ENCODE measurements around the gene CDH13. TPM values are rescaled to one million over a fixed set of nuclear protein-coding genes. Genes with fewer than 3 reads are reported as not detected.

Gene CDH13
- not detected for total RNA-seq

DNA sequence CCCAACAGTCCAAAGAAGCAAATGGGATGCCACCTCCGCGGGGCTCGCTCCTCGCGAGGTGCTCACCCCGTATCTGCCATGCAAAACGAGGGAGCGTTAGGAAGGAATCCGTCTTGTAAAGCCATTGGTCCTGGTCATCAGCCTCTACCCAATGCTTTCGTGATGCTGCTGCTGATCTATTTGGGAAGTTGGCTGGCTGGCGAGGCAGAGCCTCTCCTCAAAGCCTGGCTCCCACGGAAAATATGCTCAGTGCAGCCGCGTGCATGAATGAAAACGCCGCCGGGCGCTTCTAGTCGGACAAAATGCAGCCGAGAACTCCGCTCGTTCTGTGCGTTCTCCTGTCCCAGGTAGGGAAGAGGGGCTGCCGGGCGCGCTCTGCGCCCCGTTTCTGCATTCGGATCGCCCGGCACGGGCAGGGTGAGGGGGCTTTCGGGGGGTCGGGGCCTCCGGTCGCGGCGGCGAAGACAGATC, at the start of gene CDH13:
Gene CDH13 (plus strand): TSS at position 179 of the 471 bp plus-strand sequence.
- Mint-ChIP-seq H3K27me3 (peaks cover 72% of the 10 kb centered on the region), H3K4me1 (no peaks in the 10 kb centered on the region), H3K36me3 (no peaks in the 10 kb centered on the region), H3K4me3 (no peak within 1 kb of the TSS), H3K27ac (no peak within 1 kb of the TSS), H3K9me3 (ENCODE audit: low read depth) (no peaks in the 10 kb centered on the region)
- CTCF ChIA-PET = no interaction called here
- ATAC-seq (no peak), DNase-seq (no peak)

DNA sequence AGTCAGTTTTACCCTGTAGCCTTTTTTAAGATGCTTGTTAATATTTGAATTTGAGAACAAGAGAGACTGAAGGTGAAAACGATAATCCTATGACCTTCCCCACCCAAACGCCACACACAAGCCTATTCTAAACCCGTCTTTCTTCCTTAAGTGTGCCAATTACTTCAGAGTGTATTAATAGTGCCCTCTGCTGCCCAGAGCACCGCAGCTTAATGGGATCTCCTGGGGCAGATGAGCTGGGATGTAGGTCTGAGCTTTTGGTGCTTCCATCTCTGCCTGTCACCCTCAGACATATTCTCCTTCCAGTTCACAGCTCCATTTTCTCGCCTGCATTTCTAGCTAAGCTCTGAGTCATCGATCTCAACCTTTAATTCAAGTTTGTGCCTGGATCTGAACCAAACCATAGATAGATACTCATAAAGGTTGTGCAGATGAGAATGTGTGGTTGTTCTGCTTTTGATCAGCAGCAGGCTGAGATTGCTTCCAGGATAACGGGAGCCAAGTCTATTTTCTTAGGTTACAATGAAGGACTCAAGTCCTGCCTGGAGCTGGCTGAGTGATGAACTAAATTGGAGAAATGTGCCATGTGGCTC, 46.4 kb upstream of the CDH13 start:
- Mint-ChIP-seq H3K27me3 (no peaks in the 10 kb centered on the region), H3K4me3 (no peak overlapping the region), H3K9me3 (ENCODE audit: low read depth) (no peaks in the 10 kb centered on the region), H3K27ac (no peak overlapping the region), H3K36me3 (no peaks in the 10 kb centered on the region), H3K4me1 (no peaks in the 10 kb centered on the region)
- no peak for ATAC-seq
- CTCF ChIA-PET = no interaction called here
- no peak for DNase-seq

DNA sequence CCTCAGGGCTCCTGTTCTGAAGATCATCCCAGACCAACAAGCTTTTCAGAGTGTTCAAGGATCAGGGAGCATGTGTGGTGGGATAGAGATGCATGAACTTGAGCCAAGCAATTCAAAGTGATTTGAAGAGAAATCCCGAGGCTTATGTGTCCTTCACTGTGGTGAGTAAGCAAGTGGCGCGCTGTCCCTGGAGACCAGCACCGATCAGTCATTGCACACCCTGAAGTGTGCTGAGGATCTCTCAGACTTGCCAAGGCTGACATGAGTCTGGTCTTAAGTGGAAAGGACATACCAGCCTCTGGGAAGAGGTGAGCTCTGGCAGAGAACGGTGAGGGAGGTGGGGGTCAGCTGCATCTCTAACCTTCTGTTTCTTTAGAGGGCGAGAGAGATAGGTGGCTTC, 43.8 kb upstream of the CDH13 start:
- Mint-ChIP-seq H3K4me3 (no peak overlapping the region), H3K36me3 (no peaks in the 10 kb centered on the region), H3K27me3 (no peaks in the 10 kb centered on the region), H3K4me1 (no peaks in the 10 kb centered on the region), H3K9me3 (ENCODE audit: low read depth) (no peaks in the 10 kb centered on the region), H3K27ac (no peak overlapping the region)
- DNase-seq (no peak), ATAC-seq (no peak)
- CTCF ChIA-PET = no interaction called here

DNA sequence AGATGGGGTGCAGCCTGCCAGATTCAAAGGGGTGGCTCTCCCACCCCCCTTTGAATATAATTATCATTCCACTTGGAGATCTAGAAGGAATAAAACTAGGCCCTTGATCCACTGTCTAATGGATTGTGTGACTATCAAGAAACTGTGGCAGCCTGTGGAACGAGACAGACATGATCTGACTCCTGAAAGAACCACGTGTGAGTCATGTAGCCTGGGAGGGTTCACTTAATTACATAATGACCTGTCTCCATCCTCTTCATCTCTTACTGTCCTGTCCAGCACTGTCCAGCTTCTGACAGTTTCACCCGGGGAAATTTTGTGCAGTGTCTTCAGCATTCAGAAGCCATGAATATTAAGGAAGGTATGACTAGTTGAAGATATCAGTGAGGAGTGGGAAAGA, 43.3 kb upstream of the CDH13 start:
- Mint-ChIP-seq H3K4me3 (no peak overlapping the region), H3K9me3 (ENCODE audit: low read depth) (no peaks in the 10 kb centered on the region), H3K27me3 (no peaks in the 10 kb centered on the region), H3K36me3 (no peaks in the 10 kb centered on the region), H3K4me1 (no peaks in the 10 kb centered on the region), H3K27ac (no peak overlapping the region)
- DNase-seq = no peak
- ATAC-seq = no peak
- CTCF ChIA-PET = no interaction called here

DNA sequence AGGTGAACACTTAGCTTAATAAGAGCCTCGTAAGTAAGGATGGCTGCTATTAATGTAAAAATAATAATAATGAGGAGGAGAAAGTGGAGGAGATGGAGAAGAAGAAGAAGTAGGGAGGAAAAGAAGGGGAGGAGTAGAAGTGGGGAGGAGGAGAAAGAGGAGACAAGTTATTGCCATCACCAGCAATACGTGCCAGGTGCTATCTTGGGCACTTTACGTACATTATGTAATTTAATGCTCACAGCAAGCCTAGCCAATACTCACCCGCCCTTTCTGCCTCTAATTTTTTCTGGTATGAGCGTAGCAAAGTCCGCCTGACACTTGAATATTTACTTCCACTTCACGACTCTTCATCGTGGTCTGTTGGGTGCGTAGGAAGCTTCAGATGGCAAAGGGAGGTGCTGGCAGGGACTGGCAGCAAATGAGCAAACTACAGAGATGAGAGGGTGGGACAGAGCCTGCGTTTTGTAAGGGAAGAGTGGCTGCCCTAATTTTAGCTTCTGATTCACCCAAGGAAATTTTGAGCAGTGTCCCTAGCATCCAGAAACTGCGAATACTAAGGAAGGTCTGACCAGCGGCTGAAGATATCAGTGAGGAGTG, 42.1 kb upstream of the CDH13 start:
- no peaks in the 10 kb centered on the region for H3K4me1 Mint-ChIP-seq
- H3K36me3 Mint-ChIP-seq = no peaks in the 10 kb centered on the region
- H3K4me3 Mint-ChIP-seq = no peak overlapping the region
- H3K27ac Mint-ChIP-seq = no peak overlapping the region
- H3K9me3 Mint-ChIP-seq (ENCODE audit: low read depth) = no peaks in the 10 kb centered on the region
- CTCF ChIA-PET = no interaction called here
- no peak for DNase-seq
- H3K27me3 Mint-ChIP-seq = no peaks in the 10 kb centered on the region
- ATAC-seq = no peak

DNA sequence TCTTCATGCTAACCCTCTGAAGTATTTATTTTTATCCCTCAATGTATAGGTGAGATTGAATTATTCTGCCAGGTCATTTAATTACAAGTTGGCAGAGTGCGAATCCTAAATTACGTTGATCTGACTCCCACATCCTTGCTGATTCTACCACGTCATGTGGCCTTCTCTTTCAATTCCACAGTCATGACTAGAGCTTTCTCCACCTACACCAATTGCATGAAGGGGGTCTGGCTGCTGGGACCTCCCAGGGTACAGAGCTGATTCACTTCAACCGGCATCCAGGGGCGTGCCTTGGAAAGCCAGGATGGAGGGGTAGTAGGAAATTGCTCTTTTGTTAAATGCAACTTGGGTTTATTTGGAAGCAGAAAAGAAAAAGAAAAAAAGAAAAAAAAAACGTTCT, 41.1 kb upstream of the CDH13 start:
- H3K27me3 Mint-ChIP-seq = no peaks in the 10 kb centered on the region
- no peak overlapping the region for H3K4me3 Mint-ChIP-seq
- H3K27ac Mint-ChIP-seq = no peak overlapping the region
- no peak for ATAC-seq
- H3K36me3 Mint-ChIP-seq = no peaks in the 10 kb centered on the region
- no peaks in the 10 kb centered on the region for H3K4me1 Mint-ChIP-seq
- H3K9me3 Mint-ChIP-seq (ENCODE audit: low read depth) = no peaks in the 10 kb centered on the region
- CTCF ChIA-PET = no interaction called here
- no peak for DNase-seq

DNA sequence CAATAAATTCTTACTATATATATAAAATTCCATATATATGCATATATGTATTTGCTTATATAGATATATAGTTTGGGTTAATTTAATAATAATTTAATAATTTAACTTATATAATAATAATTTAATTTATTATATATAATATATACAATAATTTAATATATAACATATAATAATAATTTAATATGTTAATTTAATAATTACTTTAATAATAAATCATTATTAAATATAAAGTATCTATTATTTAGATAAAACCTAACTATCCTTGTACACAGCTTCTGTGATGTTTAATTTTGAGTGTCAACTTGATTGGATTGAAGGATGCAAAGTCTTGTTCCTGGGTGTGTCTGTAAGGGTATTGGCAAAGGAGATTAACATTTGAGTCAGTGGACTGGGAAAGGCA, 40.6 kb upstream of the CDH13 start:
- H3K27me3 Mint-ChIP-seq = no peaks in the 10 kb centered on the region
- H3K4me1 Mint-ChIP-seq = no peaks in the 10 kb centered on the region
- no peak overlapping the region for H3K4me3 Mint-ChIP-seq
- DNase-seq = no peak
- no peak overlapping the region for H3K27ac Mint-ChIP-seq
- CTCF ChIA-PET = no interaction called here
- ATAC-seq = no peak
- H3K9me3 Mint-ChIP-seq (ENCODE audit: low read depth) = no peaks in the 10 kb centered on the region
- H3K36me3 Mint-ChIP-seq = no peaks in the 10 kb centered on the region

DNA sequence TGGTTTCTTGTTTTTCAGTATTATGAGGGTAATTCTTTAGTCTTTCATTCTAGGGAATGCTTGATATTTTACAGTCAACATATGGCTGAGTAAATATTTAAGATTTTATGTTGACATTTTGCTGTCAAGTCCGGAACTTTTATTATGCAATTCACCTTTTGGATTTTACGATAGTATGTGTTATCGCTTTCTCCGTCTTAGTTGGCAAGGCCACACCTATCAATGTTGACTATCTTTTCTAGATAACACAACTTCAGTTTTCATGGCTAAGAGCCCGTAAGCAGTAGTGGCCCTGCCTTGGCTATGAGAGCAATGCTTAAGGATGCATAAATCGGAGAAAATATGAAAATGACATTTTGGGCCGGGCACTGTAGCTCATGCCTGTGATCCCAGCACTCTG, 39.5 kb upstream of the CDH13 start:
- H3K4me3 Mint-ChIP-seq = no peak overlapping the region
- no peaks in the 10 kb centered on the region for H3K9me3 Mint-ChIP-seq (ENCODE audit: low read depth)
- H3K27me3 Mint-ChIP-seq = no peaks in the 10 kb centered on the region
- H3K27ac Mint-ChIP-seq = no peak overlapping the region
- ATAC-seq (no peak), DNase-seq (no peak)
- no peaks in the 10 kb centered on the region for H3K36me3 Mint-ChIP-seq
- no peaks in the 10 kb centered on the region for H3K4me1 Mint-ChIP-seq
- CTCF ChIA-PET = no interaction called here

DNA sequence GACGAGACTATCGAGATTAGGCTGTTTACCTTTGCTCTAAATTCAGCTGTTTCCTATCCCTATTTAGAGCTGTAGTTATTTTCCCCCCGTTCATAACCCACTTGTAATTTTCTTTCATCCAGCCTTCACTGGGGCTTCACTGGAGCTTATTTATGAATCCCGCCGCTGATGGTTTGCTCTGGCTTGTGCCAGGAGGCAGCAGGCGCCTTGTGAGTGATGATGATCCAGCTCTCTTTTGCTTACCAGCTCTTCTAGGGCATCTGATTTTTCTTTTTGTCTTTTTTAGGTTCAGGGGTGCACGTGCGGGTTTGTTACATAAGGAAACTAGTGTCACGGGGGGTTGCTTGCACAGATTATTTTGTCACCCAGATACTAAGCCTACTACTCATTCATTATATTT, 37.4 kb upstream of the CDH13 start:
- Mint-ChIP-seq H3K4me3 (no peak overlapping the region), H3K27me3 (no peaks in the 10 kb centered on the region), H3K27ac (no peak overlapping the region), H3K36me3 (no peaks in the 10 kb centered on the region), H3K9me3 (ENCODE audit: low read depth) (no peaks in the 10 kb centered on the region), H3K4me1 (no peaks in the 10 kb centered on the region)
- no peak for DNase-seq
- ATAC-seq = no peak
- CTCF ChIA-PET = no interaction called here

DNA sequence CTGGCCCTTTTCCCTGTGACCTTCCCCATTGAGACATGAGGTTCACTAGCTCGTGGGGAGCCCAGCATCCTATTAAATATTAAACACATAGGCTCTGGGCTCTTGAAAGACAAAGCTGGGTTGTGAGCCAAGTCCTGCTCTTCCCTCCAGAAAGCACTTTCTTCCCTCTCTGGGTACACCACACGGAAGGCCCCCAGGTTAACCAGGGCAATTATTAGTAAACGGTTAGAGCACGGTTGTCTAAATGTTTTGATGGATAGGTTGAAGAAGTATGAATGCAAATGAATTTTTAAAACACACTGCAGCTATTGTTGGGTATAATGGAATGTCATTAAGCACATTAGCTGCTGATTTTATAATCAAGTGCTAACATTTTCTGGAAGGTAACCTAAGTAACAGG, 32.7 kb upstream of the CDH13 start:
- CTCF ChIA-PET = interaction anchor here (0.5 to 1.0 kb wide), 2 partner anchors 298 to 364 kb away, joined by 3 read pairs; no protein-coding TSS in a partner anchor
- H3K9me3 Mint-ChIP-seq (ENCODE audit: low read depth) = no peaks in the 10 kb centered on the region

DNA sequence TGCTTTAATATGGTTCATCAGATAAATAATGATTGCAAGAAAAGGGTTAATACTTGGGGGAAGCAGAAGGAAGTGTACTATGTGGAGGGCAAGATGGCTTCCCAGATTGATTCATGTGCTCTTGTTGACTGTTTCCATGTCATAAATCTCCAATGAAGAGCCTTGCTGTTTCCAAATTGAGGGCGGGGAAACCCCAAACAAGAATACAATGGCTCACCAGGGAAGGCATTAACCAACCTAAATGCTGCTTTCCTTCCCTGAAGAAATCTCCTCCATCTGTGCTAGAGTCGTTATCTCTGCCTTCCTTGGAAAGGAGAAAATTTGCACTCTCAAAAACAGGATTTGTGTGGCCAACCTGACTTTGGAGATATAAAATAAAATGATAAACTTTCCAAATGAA, 28.0 kb upstream of the CDH13 start:
- ATAC-seq (no peak), DNase-seq (no peak)
- no peaks in the 10 kb centered on the region for H3K4me1 Mint-ChIP-seq
- no peak overlapping the region for H3K27ac Mint-ChIP-seq
- CTCF ChIA-PET = no interaction called here
- H3K36me3 Mint-ChIP-seq = no peaks in the 10 kb centered on the region
- H3K4me3 Mint-ChIP-seq = no peak overlapping the region
- H3K27me3 Mint-ChIP-seq = peaks cover 4% of the 10 kb centered on the region
- H3K9me3 Mint-ChIP-seq (ENCODE audit: low read depth) = no peaks in the 10 kb centered on the region

More for the DNA sequence above, 32.7 kb upstream of the CDH13 start:
- no peak overlapping the region for H3K27ac Mint-ChIP-seq
- DNase-seq = no peak
- H3K27me3 Mint-ChIP-seq = peaks cover 4% of the 10 kb centered on the region
- H3K4me1 Mint-ChIP-seq = no peaks in the 10 kb centered on the region
- no peak for ATAC-seq
- H3K36me3 Mint-ChIP-seq = no peaks in the 10 kb centered on the region
- H3K4me3 Mint-ChIP-seq = no peak overlapping the region

DNA sequence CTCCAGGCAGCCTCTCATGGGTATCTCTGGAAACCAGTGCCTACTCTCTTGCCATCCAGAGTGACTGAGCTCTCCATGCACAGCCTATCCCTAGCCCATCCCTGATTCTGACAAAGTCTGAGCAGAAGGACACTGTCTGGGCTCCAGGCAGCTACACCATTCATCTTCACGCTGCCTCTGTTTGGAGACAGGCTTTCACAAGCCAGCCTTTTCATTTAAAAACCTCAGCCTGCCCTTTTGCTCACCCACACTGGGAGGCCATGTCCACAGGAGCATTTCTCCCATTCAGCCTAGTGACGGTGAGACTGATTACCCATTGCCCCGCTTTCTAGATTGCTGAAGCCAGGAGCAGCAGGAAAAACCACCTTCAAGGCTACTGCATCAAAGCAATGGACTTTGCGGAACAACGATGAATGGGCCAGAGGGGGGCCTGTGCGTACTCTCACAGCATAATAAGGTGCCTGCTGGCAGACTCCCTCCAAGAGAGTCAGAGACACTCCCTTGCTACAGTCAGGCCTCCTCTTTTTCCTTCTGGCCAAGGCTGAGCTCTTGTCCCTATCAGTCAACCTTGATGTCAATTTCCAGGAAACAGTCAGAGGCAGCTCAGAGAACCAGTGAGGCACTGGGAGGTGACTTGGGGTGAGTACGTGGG, 24.7 kb upstream of the CDH13 start:
- DNase-seq = no peak
- CTCF ChIA-PET = no interaction called here
- no peak for ATAC-seq
- H3K9me3 Mint-ChIP-seq (ENCODE audit: low read depth) = no peaks in the 10 kb centered on the region
- H3K4me1 Mint-ChIP-seq = no peaks in the 10 kb centered on the region
- H3K27me3 Mint-ChIP-seq = peaks cover 4% of the 10 kb centered on the region
- H3K27ac Mint-ChIP-seq = no peak overlapping the region
- no peaks in the 10 kb centered on the region for H3K36me3 Mint-ChIP-seq
- H3K4me3 Mint-ChIP-seq = no peak overlapping the region

DNA sequence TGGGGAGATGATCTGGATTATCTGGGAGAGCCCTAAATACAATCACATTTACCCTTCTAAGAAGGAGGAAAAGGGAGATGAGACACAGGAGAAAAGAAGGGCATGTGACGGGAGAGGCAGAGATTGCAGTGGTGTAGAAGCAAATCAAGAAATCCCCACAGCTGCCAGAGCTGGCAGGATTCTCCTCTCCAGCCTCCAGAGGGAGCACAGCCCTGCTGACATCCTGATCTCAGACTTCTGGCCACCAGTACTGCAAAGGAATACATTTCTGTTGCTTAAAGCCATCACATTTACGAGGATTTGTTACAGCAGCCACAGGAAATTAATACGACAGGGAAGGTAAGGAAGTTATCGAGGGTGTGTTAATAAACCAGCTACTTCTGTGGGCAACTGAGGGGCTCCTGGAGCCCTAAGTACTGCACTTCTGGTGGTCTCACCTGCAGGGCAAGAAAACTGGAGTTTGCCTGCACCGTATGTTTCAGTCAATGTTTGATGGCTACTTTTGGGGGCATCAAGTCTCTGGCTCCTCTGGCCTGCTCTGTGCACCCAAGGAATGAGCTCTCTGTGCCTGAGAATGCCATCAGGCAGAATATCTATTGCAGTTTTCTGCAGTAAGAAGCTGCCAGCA, 22.9 kb upstream of the CDH13 start:
- no peaks in the 10 kb centered on the region for H3K4me1 Mint-ChIP-seq
- H3K9me3 Mint-ChIP-seq (ENCODE audit: low read depth) = peaks cover 2% of the 10 kb centered on the region
- H3K27me3 Mint-ChIP-seq = no peaks in the 10 kb centered on the region
- no peaks in the 10 kb centered on the region for H3K36me3 Mint-ChIP-seq
- ATAC-seq = no peak
- CTCF ChIA-PET = no interaction called here
- no peak overlapping the region for H3K4me3 Mint-ChIP-seq
- no peak for DNase-seq
- no peak overlapping the region for H3K27ac Mint-ChIP-seq

DNA sequence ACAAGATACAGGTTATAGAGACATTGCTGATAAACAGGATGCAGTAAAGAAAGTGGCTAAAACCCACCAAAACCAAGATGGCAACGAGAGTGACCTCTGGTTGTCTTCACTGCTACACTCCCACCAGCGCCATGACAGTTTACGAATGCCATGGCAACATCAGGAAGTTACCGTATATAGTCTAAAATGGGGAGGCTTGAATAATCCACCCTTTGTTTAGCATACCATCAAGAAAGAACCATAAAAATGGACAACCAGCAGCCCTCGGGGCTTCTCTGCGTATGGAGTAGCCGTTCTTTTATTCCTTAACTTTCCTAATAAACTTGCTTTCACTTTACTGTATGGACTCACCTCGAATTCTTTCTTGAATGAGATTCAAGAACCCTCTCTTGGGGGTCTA, 21.7 kb upstream of the CDH13 start:
- Mint-ChIP-seq H3K27me3 (no peaks in the 10 kb centered on the region), H3K9me3 (ENCODE audit: low read depth) (peaks cover 2% of the 10 kb centered on the region), H3K4me3 (no peak overlapping the region), H3K36me3 (no peaks in the 10 kb centered on the region), H3K4me1 (no peaks in the 10 kb centered on the region), H3K27ac (no peak overlapping the region)
- DNase-seq (no peak), ATAC-seq (no peak)
- CTCF ChIA-PET = no interaction called here

Data from activated CD8-positive, alpha-beta memory T cell treated with anti-CD3 and anti-CD28 coated beads, Interleukin-2, amount 10 ng/mL, durations not matched to agents 7 days and 5 days (primary cell).